Spleen (tissue), 11 donors: ENCODE results near the gene ZNF586. TPM values are rescaled to one million over a fixed set of nuclear protein-coding genes. Genes with fewer than 3 reads are reported as not detected.
"Not testable (repeated sequence)": the region's sequence is repeated elsewhere in the genome, so short reads cannot be mapped to it uniquely, and the experiment has no call there.

ENCODE experiments used
- DNase-seq: peaks from one replicate; pipeline ENCODE4 v3.0.0-alpha.2; 2020
- H3K27ac ChIP-seq, 8 donors: fragments of 200-600 bp; sonication (generic) in 7 of 8; 1 replicate in 4 of 8; 2 replicates in 4 of 8; pipeline versions ENCODE4 v1.5.0 to v1.8.0; 2016 to 2021; ENCODE audit warnings: inconsistent platforms in 4 of 8, mild to moderate bottlenecking in 4 of 8, moderate library complexity in 1 of 8
- H3K27me3 ChIP-seq, 7 donors: fragments of 200-600 bp; sonication (generic) in 6 of 7; replicated peaks in 1 of 7; 1 replicate in 4 of 7; 2 replicates in 3 of 7; pipeline versions ENCODE4 v1.5.0 to v1.8.0; 2016 to 2021; ENCODE audit warnings: inconsistent platforms in 3 of 7, mild to moderate bottlenecking in 1 of 7
- H3K36me3 ChIP-seq, 6 donors: fragments of 200-600 bp; sonication (generic) in 5 of 6; 1 replicate in 4 of 6; 2 replicates in 2 of 6; pipeline versions ENCODE4 v1.5.0 to v1.8.0; 2016 to 2021; ENCODE audit warnings: inconsistent platforms in 2 of 6
- H3K4me1 ChIP-seq, 6 donors: fragments of 200-600 bp; sonication (generic) in 5 of 6; 1 replicate in 3 of 6; 2 replicates in 3 of 6; pipeline versions ENCODE4 v1.5.0 to v1.8.0; 2016 to 2021; ENCODE audit warnings: inconsistent platforms in 3 of 6
- H3K4me3 ChIP-seq, 8 donors: fragments of 200-600 bp; sonication (generic) in 7 of 8; 1 replicate in 4 of 8; 2 replicates in 4 of 8; pipeline versions ENCODE4 v1.5.0 to v1.8.0; 2016 to 2021; ENCODE audit warnings: inconsistent platforms in 4 of 8, mild to moderate bottlenecking in 4 of 8, moderate library complexity in 2 of 8
- H3K9me3 ChIP-seq, 8 donors: fragments of 200-600 bp; sonication (generic) in 7 of 8; 1 replicate in 4 of 8; 2 replicates in 4 of 8; pipeline versions ENCODE4 v1.5.0 to v1.8.0; 2016 to 2021; ENCODE audit warnings: inconsistent platforms in 4 of 8
- CTCF ChIP-seq, 11 experiments: fragments of 200-600 bp in 7 of 11; fragments of 450-650 bp in 4 of 11; sonication (generic) in 4 of 11; IDR thresholded peaks in 8 of 11; conservative IDR thresholded peaks in 3 of 11; 1 replicate in 7 of 11; 2 replicates in 4 of 11; pipeline versions ENCODE4 v1.4.0 to v1.8.0; 2016 to 2021; ENCODE audit warnings: antibody characterized with exemption in 11 of 11, inconsistent platforms in 4 of 11, mild to moderate bottlenecking in 1 of 11
- POLR2A ChIP-seq, 3 donors: fragments of 450-650 bp; IDR thresholded peaks; one replicate each; pipeline ENCODE4 v1.5.1; 2017; ENCODE audit warnings: antibody characterized with exemption in 3 of 3, mild to moderate bottlenecking in 1 of 3
- POLR2AphosphoS5 ChIP-seq, 3 donors: sonication (generic); formaldehyde crosslinking; IDR thresholded peaks; one replicate each; pipeline ENCODE4 v1.5.1; 2017; ENCODE audit warnings: antibody characterized with exemption in 3 of 3
- WGBS, 5 donors: extraction: QIAGEN DNeasy Blood & Tissue Kit in 3 of 5; methylation state at CpG; one replicate each; pipeline versions ENCODE4 v1.1.5 to v1.1.7; 2013 to 2018; 5-methylcytosine and 5-hydroxymethylcytosine counted together
- intact Hi-C: fragments of 100-400 bp; cut with DNase I; formaldehyde crosslinking; loops from one replicate; pipeline ENCODE4 v1.15.0; 2023; ENCODE audit warnings: low total_unique reads
- polyA plus RNA-seq, 3 donors: library from polyadenylated mRNA; stranded (reverse); fragments of 200-250 nt; gene quantifications; one replicate each; pipeline ENCODE4 v1.2.1, GENCODE V29; 2013
- total RNA-seq, 7 donors: library from RNA; depleted of rRNA in 3 of 7; stranded (reverse); fragments of >200 nt in 3 of 7; fragmentation: NEBNext Ultra II Directional in 4 of 7; extraction: Animal tissue kit (Norgen Biotek cat#: 25700) in 4 of 7; gene quantifications; one replicate each; pipeline versions ENCODE4 v1.1.0 to v1.2.1, GENCODE V29; 2016 to 2021
- donor health status: healthy with polysubstance abuse.
- donor health status: DM: no; HTN: no; CAD: no; lungs with moderate emphysema.
- donor health status: DM: no; HTN: no; CAD: no.
- donor health status: Bipolar disorder and iron deficiency.
- donor health status: healthy.
- donor health status: DM: no; HTN: no; CAD: no.
- donor health status: DM: yes; HTN: yes; CAD: no.

ZNF586 gene
- total and polyA plus RNA-seq, 10 donors, result 7.3 to 45.6 (median 31.8) TPM

DNA sequence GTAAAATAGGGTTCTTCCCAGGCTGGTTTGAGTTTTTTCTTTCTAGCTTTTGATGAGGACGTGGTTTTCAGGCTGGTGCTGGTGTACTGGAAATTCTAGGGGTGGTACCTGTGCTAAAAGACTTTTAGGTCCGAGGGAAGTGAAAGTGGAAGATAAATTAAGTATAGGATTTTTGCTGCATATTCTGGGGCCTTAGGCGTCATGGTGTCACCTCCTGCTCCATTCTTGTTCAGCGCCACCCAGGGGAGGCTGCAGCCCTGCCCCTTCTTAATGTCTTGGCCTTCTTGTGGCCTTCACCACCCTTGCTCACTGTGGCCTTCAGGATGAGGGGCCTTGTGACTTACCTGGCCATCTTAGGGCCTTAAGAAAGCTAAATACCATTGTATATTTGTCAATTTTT, 32.8 kb downstream of the ZNF586 start:
- WGBS, 5 donors, result 46 to 77% (median 60%) methylated on average over 4 of the region's 4 CpGs
- H3K4me3 ChIP-seq, result no peak overlapping the region
- intact Hi-C loops, result no loop called here
- TF ChIP-seq CTCF (IDR thresholded peaks at IDR 0.05 in 8 of 11, conservative IDR thresholded peaks at IDR 0.05 in 3 of 11) (peak in 1 of 11 experiments; percentile 7), POLR2AphosphoS5 (IDR thresholded peaks at IDR 0.05) (peak in 1 of 3 donors; percentile 20), POLR2A (IDR thresholded peaks at IDR 0.05) (no peak)
- no peaks in the 10 kb centered on the region for H3K9me3 ChIP-seq
- H3K4me1 ChIP-seq, result peaks cover 16 to 82% (median 49%) of the 10 kb centered on the region in 6 donors
- no peaks in the 10 kb centered on the region for H3K27me3 ChIP-seq
- no peak for DNase-seq
- H3K27ac ChIP-seq, result peak overlapping the region in 6 of 8 donors; percentile 2 to 89 (median 34)
- H3K36me3 ChIP-seq, result peaks cover 0 to 35% (median 4%) of the 10 kb centered on the region in 6 donors

GRCh38 chr19:57803265-57803593, 33.8 kb downstream of the ZNF586 start:
- peak overlapping the region; percentile 21 to 60 (median 42) for H3K4me3 ChIP-seq
- H3K27me3 ChIP-seq, result no peaks in the 10 kb centered on the region
- peaks cover 0 to 39% (median 9%) of the 10 kb centered on the region in 6 donors for H3K36me3 ChIP-seq
- peak overlapping the region; percentile 28 to 89 (median 77) for H3K27ac ChIP-seq
- intact Hi-C loops, result no loop called here
- peaks cover 16 to 79% (median 49%) of the 10 kb centered on the region in 6 donors for H3K4me1 ChIP-seq
- WGBS, 5 donors, result 8 to 29% (median 17%) methylated on average over 6 of the region's 6 CpGs
- TF ChIP-seq POLR2A (IDR thresholded peaks at IDR 0.05) (no peak), POLR2AphosphoS5 (IDR thresholded peaks at IDR 0.05) (peak in 1 of 3 donors; percentile 33)
- no peaks in the 10 kb centered on the region for H3K9me3 ChIP-seq
- no peak for DNase-seq

- DNase-seq, result no peak
- Histone ChIP-seq H3K27ac (peak overlapping the region; percentile 28 to 89 (median 77)), H3K9me3 (no peaks in the 10 kb centered on the region), H3K27me3 (no peaks in the 10 kb centered on the region), H3K4me1 (peaks cover 16 to 75% (median 46%) of the 10 kb centered on the region in 6 donors), H3K4me3 (peak overlapping the region; percentile 21 to 60 (median 42)), H3K36me3 (peaks cover 0 to 44% (median 13%) of the 10 kb centered on the region in 6 donors)
- intact Hi-C loops, result no loop called here
- 11 to 21% (median 14%) methylated on average over 19 of the region's 19 CpGs for WGBS, 5 donors
- no peak for TF ChIP-seq POLR2A (IDR thresholded peaks at IDR 0.05)
- peak in 2 of 3 donors; percentile 22 to 37 for TF ChIP-seq POLR2AphosphoS5 (IDR thresholded peaks at IDR 0.05)
Measured at GRCh38 chr19:57803594-57804325, 34.3 kb downstream of the ZNF586 start.

DNA sequence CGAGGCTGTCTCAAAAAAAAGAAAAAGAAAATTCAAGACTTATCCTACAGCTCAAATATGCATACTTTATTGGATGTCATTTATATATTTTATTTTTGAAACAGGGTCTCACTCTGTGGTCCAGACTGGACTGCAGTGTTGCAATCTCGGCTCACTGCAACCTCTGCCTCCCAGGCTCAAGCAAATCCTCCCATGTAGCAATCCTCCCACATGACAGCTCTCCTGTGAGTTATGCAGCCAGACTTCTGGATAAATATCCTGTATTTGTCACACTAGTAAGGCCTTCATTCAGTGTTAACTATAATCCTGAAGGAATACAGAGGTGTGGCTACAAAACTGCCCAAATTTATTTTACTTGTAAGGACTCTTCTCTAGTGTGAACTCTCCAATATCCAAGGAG, 38.1 kb downstream of the ZNF586 start:
- Histone ChIP-seq H3K27ac (no peak overlapping the region), H3K27me3 (no peaks in the 10 kb centered on the region), H3K4me1 (peaks cover 13 to 59% (median 36%) of the 10 kb centered on the region in 6 donors), H3K4me3 (no peak overlapping the region), H3K36me3 (peaks cover 0 to 66% (median 22%) of the 10 kb centered on the region in 6 donors), H3K9me3 (no peaks in the 10 kb centered on the region)
- DNase-seq, result no peak
- 85 to 92% (median 89%) methylated on average over 2 of the region's 2 CpGs for WGBS, 5 donors
- TF ChIP-seq POLR2AphosphoS5 (IDR thresholded peaks at IDR 0.05) (no peak), POLR2A (IDR thresholded peaks at IDR 0.05) (no peak), CTCF (IDR thresholded peaks at IDR 0.05 in 8 of 11, conservative IDR thresholded peaks at IDR 0.05 in 3 of 11) (no peak)
- intact Hi-C loops, result no loop called here

- DNase-seq, H3K27ac ChIP-seq, H3K4me3 ChIP-seq, H3K9me3 ChIP-seq, H3K27me3 ChIP-seq, intact Hi-C loops: not testable (repeated sequence)
- WGBS, 5 donors, result 84 to 94% (median 90%) methylated on average over 17 of the region's 17 CpGs
- Histone ChIP-seq H3K36me3 (peaks cover 0 to 68% (median 22%) of the 10 kb centered on the region in 6 donors), H3K4me1 (peaks cover 11 to 55% (median 34%) of the 10 kb centered on the region in 6 donors)
Measured at GRCh38 chr19:57810410-57811295, 41.2 kb downstream of the ZNF586 start.
